ENCODE measurements around the gene MIA2.
"Not testable (repeated sequence)": the region's sequence is repeated elsewhere in the genome, so short reads cannot be mapped to it uniquely, and the experiment has no call there.

The MIA2 gene

DNA sequence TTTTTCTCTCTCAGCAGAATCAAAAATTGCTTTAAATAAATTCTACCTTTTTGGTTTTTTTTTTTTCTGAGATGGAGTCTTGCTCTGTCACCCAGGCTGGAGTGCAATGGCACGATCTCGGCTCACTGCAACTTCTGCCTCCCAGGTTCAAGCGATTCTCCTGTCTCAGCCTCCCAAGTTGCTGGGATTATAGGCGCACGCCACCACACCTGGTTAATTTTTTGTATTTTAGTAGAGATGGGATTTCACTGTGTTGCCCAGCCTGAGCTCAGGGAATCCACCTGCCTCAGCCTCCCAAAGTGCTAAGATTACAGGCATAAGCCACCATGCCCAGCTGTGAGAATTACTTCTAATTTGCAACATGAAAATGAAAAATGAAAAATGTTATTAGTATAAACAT lies 1.3 kb downstream of the MIA2 start:
- not testable (repeated sequence) for H3K4me3 ChIP-seq (ENCODE audit: low read depth in 1 of 2, low read length in 2 of 2); H3K4me1 ChIP-seq (ENCODE audit: control insufficient read depth in 1 of 2, insufficient read depth in 2 of 2, low read length in 2 of 2); H3K9me3 ChIP-seq (ENCODE audit: control insufficient read depth in 1 of 2, low read length in 2 of 2); H3K36me3 ChIP-seq (ENCODE audit: control insufficient read depth in 1 of 2, insufficient read depth in 2 of 2, low read length in 2 of 2); H3K27ac ChIP-seq (ENCODE audit: low read length); H3K27me3 ChIP-seq (ENCODE audit: low read depth, low read length)

DNA sequence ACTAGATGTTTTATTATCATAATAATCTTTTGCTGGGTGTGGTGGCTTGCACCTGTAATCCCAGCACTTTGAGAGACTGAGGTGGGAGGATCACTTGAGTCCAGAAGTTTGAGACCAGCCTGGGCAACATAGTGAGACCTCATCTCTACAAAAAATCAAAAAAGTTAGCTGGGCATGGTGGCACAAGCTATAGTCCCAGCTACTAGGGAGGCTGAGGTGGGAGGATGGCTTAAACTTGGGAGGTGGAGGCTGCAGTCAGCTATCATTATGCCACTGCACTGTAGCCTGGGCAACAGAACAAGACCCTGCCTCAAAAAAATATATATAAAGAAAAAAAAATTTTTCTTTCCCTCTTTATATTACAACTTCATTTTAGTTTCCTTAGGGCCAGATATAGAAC lies 1.8 kb downstream of the MIA2 start:
- H3K27ac ChIP-seq (ENCODE audit: low read length); H3K4me1 ChIP-seq (ENCODE audit: control insufficient read depth in 1 of 2, insufficient read depth in 2 of 2, low read length in 2 of 2); H3K36me3 ChIP-seq (ENCODE audit: control insufficient read depth in 1 of 2, insufficient read depth in 2 of 2, low read length in 2 of 2); H3K27me3 ChIP-seq (ENCODE audit: low read depth, low read length); H3K9me3 ChIP-seq (ENCODE audit: control insufficient read depth in 1 of 2, low read length in 2 of 2); H3K4me3 ChIP-seq (ENCODE audit: low read depth in 1 of 2, low read length in 2 of 2): not testable (repeated sequence)

DNA sequence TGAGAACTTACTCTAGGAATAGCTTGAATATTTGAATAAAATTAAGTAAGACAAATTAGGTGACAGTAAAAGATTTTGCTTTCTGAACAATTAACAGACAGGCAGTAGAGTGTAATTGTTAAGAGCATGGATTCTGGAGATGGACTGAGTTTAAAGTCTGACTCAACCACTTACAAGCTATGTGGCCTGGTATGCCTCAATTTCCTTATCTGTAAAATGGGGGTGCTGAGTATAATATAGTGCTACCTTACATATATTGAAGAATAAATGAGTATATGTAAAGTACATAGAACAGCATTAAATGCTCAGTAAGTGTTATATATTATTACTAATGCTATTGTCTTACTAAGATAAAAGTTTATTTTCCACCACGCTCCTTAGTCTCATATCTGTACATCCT lies 7.1 kb downstream of the MIA2 start:
- no peak overlapping the region for H3K4me3 ChIP-seq (ENCODE audit: low read depth in 1 of 2, low read length in 2 of 2)

DNA sequence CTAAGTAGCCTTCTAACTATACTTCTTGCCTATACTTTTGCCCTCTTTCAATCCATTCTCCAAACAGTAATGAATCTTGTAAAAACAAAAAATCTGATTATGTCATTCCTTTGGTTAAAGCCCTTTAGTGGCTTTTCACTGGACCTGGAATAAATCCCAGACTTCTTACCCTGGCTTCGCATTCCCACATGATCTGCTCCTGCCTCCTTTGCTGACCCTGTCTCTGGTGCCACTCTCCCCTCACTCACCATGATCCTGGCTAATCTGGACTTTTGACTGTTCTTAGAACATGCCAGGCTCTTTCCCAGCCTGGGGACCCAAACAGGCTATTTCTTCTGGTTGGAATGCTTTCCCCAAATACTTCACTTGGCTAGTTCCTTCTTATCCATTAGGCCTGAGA lies 7.9 kb downstream of the MIA2 start:
- Histone ChIP-seq H3K9me3 (ENCODE audit: control insufficient read depth in 1 of 2, low read length in 2 of 2) (no peaks in the 10 kb centered on the region), H3K4me3 (ENCODE audit: low read depth in 1 of 2, low read length in 2 of 2) (no peak overlapping the region), H3K36me3 (ENCODE audit: control insufficient read depth in 1 of 2, insufficient read depth in 2 of 2, low read length in 2 of 2) (no peaks in the 10 kb centered on the region), H3K27me3 (ENCODE audit: low read depth, low read length) (no peaks in the 10 kb centered on the region), H3K27ac (ENCODE audit: low read length) (no peak overlapping the region), H3K4me1 (ENCODE audit: control insufficient read depth in 1 of 2, insufficient read depth in 2 of 2, low read length in 2 of 2) (no peaks in the 10 kb centered on the region)

More for the DNA sequence above, 7.1 kb downstream of the MIA2 start:
- Histone ChIP-seq H3K4me1 (ENCODE audit: control insufficient read depth in 1 of 2, insufficient read depth in 2 of 2, low read length in 2 of 2) (no peaks in the 10 kb centered on the region), H3K9me3 (ENCODE audit: control insufficient read depth in 1 of 2, low read length in 2 of 2) (no peaks in the 10 kb centered on the region), H3K27me3 (ENCODE audit: low read depth, low read length) (no peaks in the 10 kb centered on the region), H3K36me3 (ENCODE audit: control insufficient read depth in 1 of 2, insufficient read depth in 2 of 2, low read length in 2 of 2) (no peaks in the 10 kb centered on the region), H3K27ac (ENCODE audit: low read length) (no peak overlapping the region)

DNA sequence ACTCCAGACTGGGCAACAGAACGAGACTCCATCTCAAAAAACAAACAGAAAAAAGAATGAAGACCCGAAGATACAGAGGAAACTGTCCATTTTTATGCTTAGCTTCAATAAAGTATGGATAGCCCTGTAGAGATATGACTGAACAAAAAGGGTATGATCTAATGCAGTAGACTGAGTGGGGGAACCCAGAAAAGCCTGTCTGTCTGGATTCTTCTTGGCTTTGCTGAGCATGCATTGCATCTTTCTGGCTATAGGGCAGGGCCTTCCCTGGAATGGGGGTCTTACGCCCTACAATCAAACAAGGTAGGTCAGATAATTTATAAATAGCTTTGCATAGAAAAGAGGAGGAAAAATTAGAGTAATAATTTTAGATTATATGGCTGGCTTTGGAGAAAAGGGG lies 10.1 kb downstream of the MIA2 start:
- Histone ChIP-seq H3K4me1 (ENCODE audit: control insufficient read depth in 1 of 2, insufficient read depth in 2 of 2, low read length in 2 of 2) (no peaks in the 10 kb centered on the region), H3K9me3 (ENCODE audit: control insufficient read depth in 1 of 2, low read length in 2 of 2) (no peaks in the 10 kb centered on the region), H3K4me3 (ENCODE audit: low read depth in 1 of 2, low read length in 2 of 2) (no peak overlapping the region), H3K27ac (ENCODE audit: low read length) (no peak overlapping the region), H3K36me3 (ENCODE audit: control insufficient read depth in 1 of 2, insufficient read depth in 2 of 2, low read length in 2 of 2) (no peaks in the 10 kb centered on the region), H3K27me3 (ENCODE audit: low read depth, low read length) (no peaks in the 10 kb centered on the region)

DNA sequence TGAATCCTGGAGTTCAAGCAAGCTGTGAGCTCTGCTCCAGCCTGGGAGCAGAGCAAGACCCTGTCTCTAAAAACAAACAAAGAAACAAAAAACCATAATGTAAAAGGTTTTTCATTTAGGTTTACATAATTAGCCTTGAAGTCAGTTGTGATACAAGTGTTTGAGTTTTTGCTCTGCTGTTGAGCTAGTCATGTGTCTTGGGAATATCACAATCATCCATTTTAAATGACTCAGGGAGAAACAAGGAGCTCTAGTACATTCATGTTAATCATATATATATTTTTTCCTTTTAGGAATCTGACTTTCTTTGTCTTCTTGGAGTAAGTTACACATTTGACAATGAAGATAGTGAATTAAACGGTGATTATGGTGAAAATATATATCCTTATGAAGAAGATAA lies 12.9 kb downstream of the MIA2 start:
- Histone ChIP-seq H3K4me1 (ENCODE audit: control insufficient read depth in 1 of 2, insufficient read depth in 2 of 2, low read length in 2 of 2) (no peaks in the 10 kb centered on the region), H3K4me3 (ENCODE audit: low read depth in 1 of 2, low read length in 2 of 2) (no peak overlapping the region), H3K27me3 (ENCODE audit: low read depth, low read length) (no peaks in the 10 kb centered on the region), H3K9me3 (ENCODE audit: control insufficient read depth in 1 of 2, low read length in 2 of 2) (no peaks in the 10 kb centered on the region), H3K27ac (ENCODE audit: low read length) (no peak overlapping the region), H3K36me3 (ENCODE audit: control insufficient read depth in 1 of 2, insufficient read depth in 2 of 2, low read length in 2 of 2) (no peaks in the 10 kb centered on the region)

DNA sequence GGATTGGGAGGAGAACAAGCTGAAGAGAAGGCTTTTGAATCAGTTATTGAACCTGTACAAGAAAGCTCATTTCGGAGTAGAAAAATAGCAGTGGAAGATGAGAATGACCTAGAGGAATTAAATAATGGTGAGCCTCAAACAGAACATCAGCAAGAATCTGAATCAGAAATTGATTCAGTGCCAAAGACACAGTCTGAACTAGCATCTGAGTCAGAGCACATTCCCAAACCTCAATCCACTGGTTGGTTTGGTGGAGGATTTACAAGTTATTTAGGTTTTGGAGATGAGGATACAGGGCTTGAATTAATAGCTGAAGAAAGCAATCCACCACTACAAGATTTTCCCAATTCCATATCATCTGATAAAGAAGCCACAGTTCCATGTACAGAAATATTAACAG lies 13.5 kb downstream of the MIA2 start:
- no peak overlapping the region for H3K4me3 ChIP-seq (ENCODE audit: low read depth in 1 of 2, low read length in 2 of 2)
- no peak overlapping the region for H3K27ac ChIP-seq (ENCODE audit: low read length)
- H3K4me1 ChIP-seq (ENCODE audit: control insufficient read depth in 1 of 2, insufficient read depth in 2 of 2, low read length in 2 of 2) = no peaks in the 10 kb centered on the region
- peaks cover 0 to under 1% of the 10 kb centered on the region in 2 donors for H3K9me3 ChIP-seq (ENCODE audit: control insufficient read depth in 1 of 2, low read length in 2 of 2)
- no peaks in the 10 kb centered on the region for H3K27me3 ChIP-seq (ENCODE audit: low read depth, low read length)
- no peaks in the 10 kb centered on the region for H3K36me3 ChIP-seq (ENCODE audit: control insufficient read depth in 1 of 2, insufficient read depth in 2 of 2, low read length in 2 of 2)

DNA sequence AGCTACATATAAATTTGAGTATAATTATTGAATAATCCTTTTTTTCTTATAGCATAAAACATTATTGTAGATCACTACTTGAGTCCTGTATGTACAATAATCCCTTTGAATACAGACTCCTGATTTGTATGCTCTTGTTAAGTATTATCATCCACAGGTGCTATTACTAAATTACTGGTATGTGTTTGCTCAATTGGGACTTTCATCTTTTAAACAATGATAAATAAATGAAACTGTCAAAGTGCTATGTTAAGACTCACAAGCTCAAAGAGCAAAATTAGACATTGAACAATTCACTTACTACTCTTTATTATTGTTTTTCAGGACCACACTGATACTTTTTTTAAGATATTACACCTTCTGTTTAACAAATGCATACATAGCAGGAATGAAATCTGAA lies 17.8 kb downstream of the MIA2 start:
- Histone ChIP-seq H3K27ac (ENCODE audit: low read length) (no peak overlapping the region), H3K9me3 (ENCODE audit: control insufficient read depth in 1 of 2, low read length in 2 of 2) (peaks cover 0 to 2% of the 10 kb centered on the region in 2 donors), H3K27me3 (ENCODE audit: low read depth, low read length) (no peaks in the 10 kb centered on the region), H3K4me1 (ENCODE audit: control insufficient read depth in 1 of 2, insufficient read depth in 2 of 2, low read length in 2 of 2) (no peaks in the 10 kb centered on the region), H3K36me3 (ENCODE audit: control insufficient read depth in 1 of 2, insufficient read depth in 2 of 2, low read length in 2 of 2) (no peaks in the 10 kb centered on the region), H3K4me3 (ENCODE audit: low read depth in 1 of 2, low read length in 2 of 2) (no peak overlapping the region)

DNA sequence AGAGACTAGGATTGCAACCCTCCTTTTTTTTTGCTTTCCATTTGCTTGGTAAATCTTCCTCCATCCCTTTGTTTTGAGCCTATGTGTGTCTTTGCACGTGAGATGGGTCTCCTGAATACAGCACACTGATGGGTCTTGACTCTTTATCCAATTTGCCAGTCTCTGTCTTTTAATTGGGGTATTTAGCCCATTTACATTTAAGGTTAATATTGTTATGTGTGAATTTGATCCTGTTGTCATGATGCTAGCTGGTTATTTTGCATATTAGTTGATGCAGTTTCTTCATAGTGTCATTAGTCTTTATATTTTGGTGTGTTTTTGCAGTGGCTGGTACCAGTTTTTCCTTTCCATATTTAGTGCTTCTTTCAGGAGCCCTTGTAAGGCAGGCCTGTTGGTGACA lies 23.7 kb downstream of the MIA2 start:
- H3K27ac ChIP-seq (ENCODE audit: low read length); H3K4me1 ChIP-seq (ENCODE audit: control insufficient read depth in 1 of 2, insufficient read depth in 2 of 2, low read length in 2 of 2); H3K9me3 ChIP-seq (ENCODE audit: control insufficient read depth in 1 of 2, low read length in 2 of 2); H3K4me3 ChIP-seq (ENCODE audit: low read depth in 1 of 2, low read length in 2 of 2); H3K36me3 ChIP-seq (ENCODE audit: control insufficient read depth in 1 of 2, insufficient read depth in 2 of 2, low read length in 2 of 2); H3K27me3 ChIP-seq (ENCODE audit: low read depth, low read length): not testable (repeated sequence)

DNA sequence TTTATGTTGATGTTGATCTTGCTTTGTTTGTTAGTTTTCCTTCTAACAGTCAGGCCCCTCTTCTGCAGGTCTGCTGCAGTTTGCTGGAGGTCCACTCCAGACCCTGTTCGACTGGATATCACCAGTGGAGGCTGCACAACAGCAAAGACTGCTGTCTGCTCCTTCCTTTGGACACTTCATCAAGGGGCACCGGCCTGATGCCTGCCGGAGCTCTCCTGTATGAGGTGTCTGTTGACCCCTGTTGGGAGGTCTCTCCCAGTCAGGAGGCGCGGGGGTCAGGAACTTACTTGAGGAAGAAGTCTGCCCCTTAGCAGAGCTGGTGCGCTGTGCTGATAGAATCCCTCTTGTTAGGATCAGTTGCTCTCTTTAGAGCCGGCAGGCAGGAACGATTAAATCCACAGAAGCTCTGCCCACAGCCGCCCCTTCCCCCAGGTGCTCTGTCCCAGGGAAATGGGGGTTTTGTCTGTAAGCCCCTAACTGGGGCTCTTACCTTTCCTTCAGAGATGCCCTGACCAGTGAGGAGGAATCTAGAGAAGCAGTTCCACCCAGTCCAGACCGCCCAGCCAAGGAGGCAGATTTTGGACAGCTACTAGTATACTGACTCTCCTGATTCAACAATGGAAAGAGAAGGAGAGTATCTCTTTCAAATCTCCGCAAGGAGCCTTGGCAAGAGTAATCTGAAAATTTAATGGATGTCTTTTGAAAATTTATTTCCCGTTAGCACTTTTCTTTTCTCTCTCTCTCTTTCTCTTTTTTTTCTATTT lies 25.2 kb downstream of the MIA2 start:
- Histone ChIP-seq H3K36me3 (ENCODE audit: control insufficient read depth in 1 of 2, insufficient read depth in 2 of 2, low read length in 2 of 2) (no peaks in the 10 kb centered on the region), H3K9me3 (ENCODE audit: control insufficient read depth in 1 of 2, low read length in 2 of 2) (no peaks in the 10 kb centered on the region), H3K4me3 (ENCODE audit: low read depth in 1 of 2, low read length in 2 of 2) (no peak overlapping the region), H3K4me1 (ENCODE audit: control insufficient read depth in 1 of 2, insufficient read depth in 2 of 2, low read length in 2 of 2) (no peaks in the 10 kb centered on the region), H3K27ac (ENCODE audit: low read length) (no peak overlapping the region), H3K27me3 (ENCODE audit: low read depth, low read length) (no peaks in the 10 kb centered on the region)

DNA sequence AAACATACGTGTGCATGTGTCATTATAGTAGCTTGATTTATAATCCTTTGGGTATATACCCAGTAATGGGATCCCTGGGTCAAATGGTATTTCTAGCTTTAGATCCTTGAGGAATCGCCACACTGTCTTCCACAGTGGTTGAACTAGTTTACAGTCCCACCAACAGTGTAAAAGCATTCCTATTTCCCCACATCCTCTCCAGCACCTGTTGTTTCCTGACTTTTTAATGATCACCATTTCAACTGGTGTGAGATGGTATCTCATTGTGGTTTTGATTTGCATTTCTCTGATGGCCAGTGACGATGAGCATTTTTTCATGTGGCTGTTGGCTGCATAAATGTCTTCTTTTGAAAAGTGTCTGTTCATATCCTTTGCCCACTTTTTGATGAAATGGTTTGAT lies 26.4 kb downstream of the MIA2 start:
- H3K4me1 ChIP-seq (ENCODE audit: control insufficient read depth in 1 of 2, insufficient read depth in 2 of 2, low read length in 2 of 2); H3K9me3 ChIP-seq (ENCODE audit: control insufficient read depth in 1 of 2, low read length in 2 of 2); H3K4me3 ChIP-seq (ENCODE audit: low read depth in 1 of 2, low read length in 2 of 2); H3K27ac ChIP-seq (ENCODE audit: low read length); H3K36me3 ChIP-seq (ENCODE audit: control insufficient read depth in 1 of 2, insufficient read depth in 2 of 2, low read length in 2 of 2); H3K27me3 ChIP-seq (ENCODE audit: low read depth, low read length): not testable (repeated sequence)

DNA sequence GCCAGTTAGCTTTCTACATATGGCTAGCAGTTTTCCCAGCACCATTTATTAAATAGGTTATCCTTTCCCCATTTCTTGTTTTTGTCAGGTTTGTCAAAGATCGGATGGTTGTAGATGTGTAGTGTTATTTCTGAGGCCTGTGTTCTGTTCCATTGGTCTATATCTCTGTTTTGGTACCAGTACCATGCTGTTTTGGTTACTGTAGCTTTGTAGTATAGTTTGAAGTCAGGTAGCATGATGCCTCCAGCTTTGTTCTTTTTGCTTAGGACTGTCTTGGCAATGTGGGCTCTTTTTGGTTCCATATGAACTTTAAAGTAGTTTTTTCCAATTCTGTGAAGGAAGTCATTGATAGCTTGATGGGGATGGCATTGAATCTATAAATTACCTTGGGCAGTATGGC lies 28.5 kb downstream of the MIA2 start:
- H3K4me3 ChIP-seq (ENCODE audit: low read depth in 1 of 2, low read length in 2 of 2) = not testable (repeated sequence)

More for the DNA sequence above, 28.5 kb downstream of the MIA2 start:
- H3K9me3 ChIP-seq (ENCODE audit: control insufficient read depth in 1 of 2, low read length in 2 of 2); H3K4me1 ChIP-seq (ENCODE audit: control insufficient read depth in 1 of 2, insufficient read depth in 2 of 2, low read length in 2 of 2); H3K27me3 ChIP-seq (ENCODE audit: low read depth, low read length); H3K36me3 ChIP-seq (ENCODE audit: control insufficient read depth in 1 of 2, insufficient read depth in 2 of 2, low read length in 2 of 2); H3K27ac ChIP-seq (ENCODE audit: low read length): not testable (repeated sequence)

Measured in muscle layer of duodenum (tissue), 2 donors.